Sigmoid colon (tissue), 4 donors: ENCODE data around the gene NAT14.

Experiments
- CTCF ChIP-seq, 4 experiments: fragments of 450-650 bp in 3 of 4; fragments of 200-600 bp in 1 of 4; IDR thresholded peaks; one replicate each; pipeline ENCODE4 v1.5.1; 2016 to 2019; ENCODE audit warnings: antibody characterized with exemption in 4 of 4, mild to moderate bottlenecking in 3 of 4, moderate library complexity in 2 of 4
- EP300 ChIP-seq, 4 donors: sonication (generic); formaldehyde crosslinking; IDR thresholded peaks; one replicate each; pipeline ENCODE4 v1.6.1; 2017; ENCODE audit warnings: antibody characterized with exemption in 4 of 4
- POLR2A ChIP-seq, 2 donors: fragments of 450-650 bp; IDR thresholded peaks; one replicate each; pipeline ENCODE4 v1.6.1; 2016; ENCODE audit warnings: antibody characterized with exemption in 2 of 2, mild to moderate bottlenecking in 2 of 2, moderate library complexity in 2 of 2
- POLR2AphosphoS5 ChIP-seq, 4 donors: sonication (generic); formaldehyde crosslinking; IDR thresholded peaks; one replicate each; pipeline ENCODE4 v1.6.1; 2017; ENCODE audit warnings: antibody characterized with exemption in 4 of 4

- no peak for TF ChIP-seq CTCF (IDR thresholded peaks at IDR 0.05)
- peak in 1 of 4 donors; percentile 20 for TF ChIP-seq POLR2AphosphoS5 (IDR thresholded peaks at IDR 0.05)
- TF ChIP-seq POLR2A (IDR thresholded peaks at IDR 0.05) = no peak
- TF ChIP-seq EP300 (IDR thresholded peaks at IDR 0.05) = no peak
Measured at GRCh38 chr19:55519451-55520311, 34.7 kb downstream of the NAT14 start.
